ENCODE results near the gene PADI3. TPM values are rescaled to one million over a fixed set of nuclear protein-coding genes. Genes with fewer than 3 reads are reported as not detected.
A peak's percentile ranks its signal among the peaks of the same experiment; 100 is the strongest.

Gene PADI3, protein sequence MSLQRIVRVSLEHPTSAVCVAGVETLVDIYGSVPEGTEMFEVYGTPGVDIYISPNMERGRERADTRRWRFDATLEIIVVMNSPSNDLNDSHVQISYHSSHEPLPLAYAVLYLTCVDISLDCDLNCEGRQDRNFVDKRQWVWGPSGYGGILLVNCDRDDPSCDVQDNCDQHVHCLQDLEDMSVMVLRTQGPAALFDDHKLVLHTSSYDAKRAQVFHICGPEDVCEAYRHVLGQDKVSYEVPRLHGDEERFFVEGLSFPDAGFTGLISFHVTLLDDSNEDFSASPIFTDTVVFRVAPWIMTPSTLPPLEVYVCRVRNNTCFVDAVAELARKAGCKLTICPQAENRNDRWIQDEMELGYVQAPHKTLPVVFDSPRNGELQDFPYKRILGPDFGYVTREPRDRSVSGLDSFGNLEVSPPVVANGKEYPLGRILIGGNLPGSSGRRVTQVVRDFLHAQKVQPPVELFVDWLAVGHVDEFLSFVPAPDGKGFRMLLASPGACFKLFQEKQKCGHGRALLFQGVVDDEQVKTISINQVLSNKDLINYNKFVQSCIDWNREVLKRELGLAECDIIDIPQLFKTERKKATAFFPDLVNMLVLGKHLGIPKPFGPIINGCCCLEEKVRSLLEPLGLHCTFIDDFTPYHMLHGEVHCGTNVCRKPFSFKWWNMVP
- not detected for total RNA-seq
- long read RNA-seq, result 0 reads

DNA sequence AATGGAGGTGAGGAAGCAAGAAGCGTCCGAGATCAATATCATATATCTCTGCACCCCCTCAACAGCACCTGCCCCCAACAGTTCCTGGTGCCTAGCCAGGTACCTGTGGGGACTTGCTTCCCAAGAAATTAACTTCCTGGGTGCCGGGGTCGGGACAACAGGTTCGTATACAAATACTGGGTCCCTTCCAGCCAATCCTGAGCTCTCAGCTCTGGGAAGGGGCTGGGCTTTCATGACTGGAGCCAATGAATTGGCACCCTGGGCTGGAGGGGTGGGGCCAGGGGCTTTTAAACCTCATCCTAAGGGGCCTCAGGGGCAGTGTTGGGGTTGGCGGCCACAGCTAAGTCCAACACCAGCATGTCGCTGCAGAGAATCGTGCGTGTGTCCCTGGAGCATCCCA, at the start of gene PADI3:
Gene PADI3, plus strand, starts transcription at position 318 of the 400 bp plus-strand sequence. Its CDS starts 40 bp downstream, at position 358.
- intact Hi-C loops (cut with DNase I), result no loop called here
- DNase-seq (ENCODE audit: low spot score), result no peak

DNA sequence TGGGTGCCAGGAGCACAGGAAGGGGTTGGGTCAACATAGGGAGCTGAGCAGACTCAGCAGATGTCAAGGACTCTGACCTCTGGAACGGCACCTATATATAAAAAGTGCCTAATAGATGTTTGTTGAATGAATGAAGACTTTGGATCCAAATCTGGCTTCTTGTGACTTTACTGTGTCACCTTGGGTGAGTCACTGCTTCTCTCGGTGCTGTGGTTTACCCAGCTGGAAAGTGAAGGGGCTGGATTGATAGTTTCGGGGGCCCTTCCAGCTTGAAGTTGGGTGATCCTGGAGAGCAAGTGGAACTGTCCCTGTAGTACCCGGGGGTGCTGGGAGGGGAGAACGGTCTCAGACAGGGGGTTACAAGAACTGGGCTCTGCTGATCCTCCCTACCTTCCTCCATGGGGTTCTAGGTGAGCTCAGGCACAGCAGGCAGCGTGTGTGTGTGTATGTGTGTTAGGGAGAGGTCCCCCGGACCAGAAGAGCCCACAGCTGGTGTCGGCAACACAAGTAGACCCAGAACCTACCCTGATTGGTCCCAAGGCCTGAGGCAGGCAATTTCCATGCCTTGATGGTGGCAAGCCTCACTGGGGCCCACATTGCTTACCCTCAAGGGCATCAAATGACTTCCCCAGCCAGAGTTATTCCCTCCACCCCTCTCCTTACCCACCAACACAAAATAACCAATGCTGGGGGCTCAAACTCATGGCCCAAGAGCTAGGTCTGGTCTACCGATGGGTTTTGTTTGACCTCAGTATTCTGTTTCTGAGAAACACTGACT, 49.4 kb upstream of the PADI3 start:
- peak; percentile 62 for DNase-seq (ENCODE audit: low spot score)
- intact Hi-C loops (cut with DNase I), result no loop called here

DNA sequence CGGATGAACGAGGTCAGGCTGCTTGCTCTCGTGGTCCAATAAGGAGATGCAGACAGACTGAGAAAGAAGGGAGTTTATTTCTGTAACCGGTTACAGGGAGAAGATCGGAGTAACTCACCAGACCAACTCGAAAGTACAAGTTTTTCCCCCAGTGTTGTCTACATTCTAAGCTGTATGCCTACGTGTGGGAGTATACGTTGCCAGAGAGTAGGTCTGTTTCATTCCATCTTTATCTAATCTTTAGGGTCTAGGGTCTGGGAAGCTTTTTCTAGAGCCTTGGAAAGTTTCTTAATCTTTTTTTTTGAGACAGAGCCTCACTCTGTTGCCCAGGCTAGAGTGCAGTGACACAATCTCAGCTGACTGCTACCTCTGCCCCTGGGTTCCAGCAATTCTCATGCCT, 48.7 kb upstream of the PADI3 start:
- no peak for DNase-seq (ENCODE audit: low spot score)
- intact Hi-C loops (cut with DNase I), result no loop called here

DNA sequence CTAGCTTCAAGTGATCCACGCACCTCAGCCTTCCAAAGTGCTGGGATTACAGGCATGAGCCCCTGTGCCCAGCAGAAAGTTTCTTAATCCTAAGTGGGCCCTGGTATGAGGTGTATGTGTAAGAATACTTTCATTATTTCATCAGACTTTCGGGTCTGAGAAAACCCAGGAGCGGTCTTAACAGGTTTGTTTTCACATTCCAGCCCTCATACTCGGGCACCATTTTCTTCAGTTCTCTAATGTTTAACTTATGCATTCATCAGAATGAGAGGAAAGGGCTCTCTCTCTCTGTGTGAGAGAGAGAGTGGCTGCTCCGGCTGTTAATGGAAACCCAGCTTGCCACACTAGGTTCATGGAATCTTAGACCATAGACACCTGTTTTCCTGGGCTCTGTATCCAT, 48.1 kb upstream of the PADI3 start:
- DNase-seq (ENCODE audit: low spot score), result no peak
- intact Hi-C loops (cut with DNase I), result no loop called here

DNA sequence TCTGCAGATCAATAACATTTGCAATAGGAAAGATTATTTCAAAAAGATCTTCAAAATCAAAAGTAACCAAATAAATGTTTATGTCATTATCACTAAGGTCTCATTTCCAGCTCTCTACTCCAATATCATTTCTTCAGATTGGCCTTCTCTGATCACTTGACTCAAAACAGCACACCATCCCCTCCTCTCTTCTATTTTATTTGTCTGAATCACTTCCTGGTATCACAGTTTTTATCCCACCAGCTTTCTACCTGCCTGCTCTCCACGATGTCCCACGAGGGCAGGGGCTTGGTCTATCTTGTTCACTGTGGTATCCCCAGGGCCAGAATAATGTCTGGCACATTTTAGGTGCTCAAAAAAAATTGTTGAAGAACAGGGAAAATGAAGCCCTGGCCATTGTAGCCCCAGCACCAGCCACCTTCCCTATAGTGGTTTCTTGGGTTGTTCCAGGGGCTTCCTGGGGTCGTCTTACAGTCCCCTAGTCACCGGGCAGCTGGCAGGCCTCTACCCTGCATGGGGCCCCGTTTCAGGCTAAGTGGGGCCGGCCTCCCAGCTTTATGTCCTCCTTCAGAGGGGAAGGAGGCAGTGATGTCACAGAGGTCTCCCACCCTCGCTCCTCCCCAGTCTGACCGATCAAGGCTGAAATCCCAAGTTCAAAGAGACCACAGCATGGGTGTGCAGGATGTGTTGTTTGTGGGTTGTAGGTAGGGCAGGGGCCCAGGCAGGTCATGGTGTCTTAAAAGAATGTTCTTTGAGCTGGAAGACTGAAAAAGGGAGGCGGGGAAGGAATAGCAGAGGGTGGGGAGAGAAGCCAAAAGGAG, 47.5 kb upstream of the PADI3 start:
- peak; percentile 43 for DNase-seq (ENCODE audit: low spot score)
- intact Hi-C loops (cut with DNase I), result no loop called here

DNA sequence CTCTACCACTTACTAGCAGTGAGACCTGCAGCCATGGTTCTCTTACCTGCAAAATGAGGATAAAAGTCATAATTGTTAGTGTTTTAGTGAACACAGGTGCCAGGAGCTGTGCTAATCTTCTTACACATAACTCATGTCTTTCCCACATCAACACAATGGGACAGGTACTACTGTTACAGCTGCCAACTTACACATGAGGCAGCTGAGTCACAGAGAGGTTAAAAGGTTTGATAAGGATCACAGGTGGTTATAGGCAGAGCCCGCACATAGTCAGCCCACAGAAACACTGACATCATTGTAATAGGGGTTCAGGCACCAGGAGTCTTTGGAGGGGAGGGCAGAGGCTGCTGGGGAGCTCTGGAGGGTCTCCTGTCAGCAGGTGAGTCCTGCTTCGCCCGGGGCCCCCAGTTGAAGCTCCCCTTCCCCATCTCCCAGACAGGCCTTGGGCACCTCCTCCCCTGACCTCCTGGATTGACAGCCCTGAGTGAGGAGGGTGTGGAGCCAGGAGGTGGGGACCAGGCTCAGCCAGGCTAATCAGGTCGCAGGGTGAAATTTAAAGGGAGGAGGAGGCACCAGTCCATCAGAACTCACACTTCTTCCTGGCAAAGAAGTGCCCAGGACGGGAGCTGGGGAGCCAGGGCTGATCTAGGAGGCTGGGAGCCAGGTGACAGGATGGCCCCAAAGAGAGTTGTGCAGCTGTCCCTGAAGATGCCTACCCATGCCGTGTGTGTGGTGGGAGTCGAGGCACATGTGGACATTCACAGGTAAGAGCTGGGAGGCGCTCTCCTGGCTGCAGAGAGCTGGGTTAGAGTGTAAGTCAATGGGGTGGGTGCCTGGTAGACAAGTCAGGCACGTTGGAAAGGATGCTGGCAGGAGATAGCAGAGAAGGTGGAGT, 44.1 kb upstream of the PADI3 start, which contains the start of gene PADI1:
Gene PADI1, plus strand, starts transcription at position 583 of the 895 bp plus-strand sequence. Its CDS starts 90 bp downstream, at position 673.
- intact Hi-C loops (cut with DNase I), result no loop called here

DNA sequence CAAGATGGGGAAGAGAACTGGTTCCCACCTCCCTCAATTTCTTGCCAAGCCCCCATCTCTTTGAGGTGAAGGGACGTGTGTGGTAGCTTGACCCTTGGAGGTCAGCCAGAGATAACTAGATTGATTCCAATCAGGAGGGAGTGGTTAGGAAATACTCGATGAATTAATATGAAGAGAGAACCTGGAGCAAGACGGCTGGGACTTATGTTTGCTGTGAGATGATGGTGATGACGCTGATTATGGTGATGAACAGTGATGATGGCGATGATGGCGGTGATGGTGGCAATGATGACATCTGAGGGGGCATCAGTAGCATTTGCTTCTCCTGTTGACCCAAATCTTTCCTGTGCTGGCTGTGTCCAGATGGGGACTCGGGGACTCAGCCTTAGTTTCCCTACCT, 43.2 kb upstream of the PADI3 start:
- no peak for DNase-seq (ENCODE audit: low spot score)
- intact Hi-C loops (cut with DNase I), result no loop called here

More for the DNA sequence above, 44.1 kb upstream of the PADI3 start, which contains the start of gene PADI1:
- DNase-seq (ENCODE audit: low spot score), result no peak

DNA sequence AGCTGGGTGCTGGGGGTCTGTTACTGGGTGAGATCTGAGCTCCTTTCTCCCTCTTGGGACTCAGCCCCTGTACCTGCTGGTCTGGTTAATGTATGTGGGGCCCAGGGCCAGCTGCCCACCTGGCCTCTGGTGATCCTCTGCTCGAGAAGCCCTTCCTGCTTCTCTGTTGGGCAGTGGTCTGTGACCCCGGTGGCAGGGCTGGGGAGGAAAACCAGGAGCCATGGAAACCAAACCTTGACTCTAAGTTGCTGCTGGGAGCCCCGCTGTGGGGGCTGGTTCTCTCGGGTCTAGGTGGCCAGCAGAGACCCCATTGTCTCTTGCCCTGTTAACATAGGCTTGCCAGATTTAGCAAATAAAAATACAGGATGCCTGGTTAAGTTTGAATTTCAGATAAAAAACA, 42.7 kb upstream of the PADI3 start:
- intact Hi-C loops (cut with DNase I), result no loop called here
- no peak for DNase-seq (ENCODE audit: low spot score)

DNA sequence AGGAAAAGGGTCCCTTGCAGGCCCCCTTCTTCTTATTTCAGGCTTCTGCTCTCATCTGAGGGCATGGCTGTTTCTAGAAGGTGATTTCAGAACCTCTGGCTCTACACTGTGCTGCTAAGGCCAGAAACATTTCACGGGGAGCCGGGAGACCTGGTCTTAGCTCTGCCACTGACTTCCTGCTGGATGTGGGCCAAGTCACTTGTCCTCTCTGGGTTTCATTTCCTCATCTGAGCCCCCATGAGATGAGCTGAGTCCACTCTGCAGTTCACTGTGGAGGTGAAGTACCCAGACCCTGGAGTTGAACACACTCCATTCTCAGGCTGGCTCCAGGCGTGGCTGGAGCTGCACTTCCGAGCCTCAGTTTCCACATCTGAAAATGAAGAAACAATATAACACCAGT, 41.9 kb upstream of the PADI3 start:
- intact Hi-C loops (cut with DNase I), result no loop called here
- no peak for DNase-seq (ENCODE audit: low spot score)

DNA sequence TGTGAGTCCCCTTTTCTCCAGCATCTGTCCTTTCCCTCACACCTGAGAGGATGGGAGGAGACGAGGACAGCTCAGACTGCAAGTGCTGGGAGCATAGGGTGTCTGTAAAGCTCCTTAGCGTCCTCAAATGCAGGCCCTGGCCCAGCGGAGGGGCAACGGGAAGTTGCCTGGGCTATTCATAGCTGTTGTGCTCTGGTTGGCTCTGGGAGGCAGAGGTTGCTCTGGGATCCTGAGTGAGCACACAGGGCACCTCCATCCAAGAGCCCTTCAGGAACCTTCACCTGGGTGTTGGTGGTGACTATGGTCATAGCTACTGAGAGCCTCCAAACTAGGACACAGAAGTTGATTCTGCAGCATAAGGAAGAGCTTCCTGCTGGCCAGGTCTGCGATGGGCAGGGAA, 41.4 kb upstream of the PADI3 start:
- DNase-seq (ENCODE audit: low spot score), result no peak
- intact Hi-C loops (cut with DNase I), result no loop called here

DNA sequence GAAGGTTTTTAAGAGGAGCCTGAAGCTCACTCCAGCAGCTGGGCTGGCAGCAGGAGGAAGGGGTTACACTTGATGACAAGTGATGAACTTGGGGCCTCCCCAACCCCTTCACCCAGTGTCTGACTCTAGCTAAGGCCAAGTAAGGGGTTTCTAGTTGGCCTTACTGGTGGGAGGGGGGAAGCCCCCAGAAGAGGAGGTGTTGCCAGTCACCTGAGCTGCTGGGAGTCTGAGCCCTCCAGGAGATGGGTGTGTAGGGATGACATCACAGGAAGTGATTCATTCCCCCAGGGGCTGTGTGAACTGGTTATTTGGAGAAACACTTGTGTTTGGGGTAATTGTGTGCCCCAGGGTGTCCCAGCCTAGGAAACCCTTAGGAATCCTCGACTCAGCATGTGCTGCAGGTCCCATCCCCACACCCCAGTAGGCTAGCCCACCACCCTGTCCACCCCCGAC, 40.9 kb upstream of the PADI3 start:
- intact Hi-C loops (cut with DNase I), result no loop called here
- no peak for DNase-seq (ENCODE audit: low spot score)

DNA sequence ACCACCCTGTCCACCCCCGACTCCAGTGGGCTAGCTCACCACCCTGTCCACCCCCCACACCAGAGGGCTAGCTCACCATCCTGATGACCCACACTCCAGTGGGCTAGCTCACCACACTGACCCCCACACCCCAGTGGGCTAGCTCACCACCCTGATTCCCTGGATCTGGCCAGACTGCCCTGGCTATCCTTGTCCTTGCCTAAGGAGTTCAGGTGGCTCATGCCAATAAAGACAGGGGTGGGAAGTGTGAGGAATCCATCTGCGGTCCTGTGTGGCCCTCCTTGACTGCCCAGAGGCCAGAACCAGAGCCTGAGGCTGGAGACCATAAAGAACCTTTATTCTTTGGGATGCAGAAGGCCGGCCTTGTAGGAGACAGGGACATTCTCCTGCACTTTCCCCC, 40.4 kb upstream of the PADI3 start:
- no peak for DNase-seq (ENCODE audit: low spot score)
- intact Hi-C loops (cut with DNase I), result no loop called here

DNA sequence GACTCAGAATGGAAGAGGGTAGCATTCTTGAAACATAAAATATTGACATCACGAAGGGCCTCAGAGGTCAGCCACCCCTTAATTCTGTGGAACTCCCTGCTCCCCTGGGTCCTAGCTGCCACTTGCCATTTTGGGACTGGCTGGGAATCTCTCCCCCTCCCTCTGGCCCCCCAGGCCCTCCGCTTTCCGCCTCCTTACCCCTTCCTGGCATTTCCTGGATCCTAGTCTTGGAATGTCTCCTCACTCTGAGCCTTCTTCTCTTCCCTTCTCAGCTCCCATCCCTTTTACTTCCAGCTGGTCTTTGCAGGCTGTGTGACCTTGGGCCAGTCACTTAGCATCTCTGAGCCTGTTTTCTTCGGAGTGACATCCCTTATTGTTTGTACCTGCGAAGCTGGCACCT, 39.5 kb upstream of the PADI3 start:
- DNase-seq (ENCODE audit: low spot score), result no peak
- intact Hi-C loops (cut with DNase I), result no loop called here

DNA sequence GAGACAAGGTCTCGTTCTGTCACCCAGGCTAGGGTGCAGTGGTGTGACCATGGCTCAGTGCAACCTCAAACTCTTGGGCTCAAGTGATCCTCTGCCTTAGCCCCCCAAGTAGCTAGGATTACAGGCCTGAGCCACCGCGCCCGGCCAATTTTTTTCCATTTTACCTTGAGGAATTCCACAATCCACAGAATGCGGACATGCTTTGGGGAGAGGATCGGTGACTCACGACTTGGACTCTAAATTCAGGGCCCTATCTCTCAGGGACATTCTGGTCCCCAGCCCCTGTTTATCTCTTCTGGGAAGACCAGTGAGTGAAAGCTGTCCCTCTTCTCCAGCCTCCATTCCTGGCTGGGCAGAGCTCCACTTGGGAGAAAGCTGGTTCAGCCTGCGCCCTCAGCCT, 38.7 kb upstream of the PADI3 start:
- no peak for DNase-seq (ENCODE audit: low spot score)
- intact Hi-C loops (cut with DNase I), result no loop called here

DNA sequence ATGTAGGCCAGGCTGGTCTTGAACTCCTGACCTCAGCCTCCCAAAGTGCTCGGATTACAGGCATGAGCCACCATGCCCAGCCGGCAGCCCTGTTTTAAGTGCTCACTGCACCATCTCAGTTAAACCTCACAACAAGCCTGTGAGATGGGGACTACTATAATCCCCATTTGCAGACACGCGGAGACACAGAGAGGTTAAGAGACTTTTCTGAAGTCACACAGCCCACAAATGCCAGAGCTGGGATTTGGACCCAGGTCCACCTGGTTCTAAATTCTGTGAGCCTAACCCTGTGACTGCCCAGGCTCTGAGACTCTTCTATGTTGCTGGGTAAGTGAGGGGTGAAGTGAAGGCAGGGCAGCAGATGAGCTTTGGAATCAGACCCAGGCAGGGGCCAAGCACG, 37.5 kb upstream of the PADI3 start:
- DNase-seq (ENCODE audit: low spot score), result no peak
- intact Hi-C loops (cut with DNase I), result no loop called here

DNA sequence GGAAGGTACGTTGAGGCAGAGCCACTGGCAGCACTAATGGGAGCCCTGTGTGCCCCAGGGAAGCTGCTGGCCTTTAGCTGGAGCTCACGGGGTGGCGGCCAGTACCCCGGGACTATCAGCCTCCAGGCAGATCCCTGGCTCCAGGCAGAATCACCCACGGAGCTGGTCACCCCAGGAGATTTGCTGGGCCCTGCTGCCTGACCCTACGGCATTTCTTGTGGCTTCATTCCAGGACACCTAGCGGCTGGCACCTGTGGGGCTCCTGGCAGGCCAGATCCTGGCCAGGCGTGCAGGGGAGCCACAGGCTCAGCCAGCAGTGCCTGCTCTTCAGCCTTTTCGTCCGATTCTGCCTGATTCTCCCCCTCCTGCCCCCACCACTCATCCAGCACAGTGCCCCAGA, 36.9 kb upstream of the PADI3 start:
- intact Hi-C loops (cut with DNase I), result no loop called here
- no peak for DNase-seq (ENCODE audit: low spot score)

DNA sequence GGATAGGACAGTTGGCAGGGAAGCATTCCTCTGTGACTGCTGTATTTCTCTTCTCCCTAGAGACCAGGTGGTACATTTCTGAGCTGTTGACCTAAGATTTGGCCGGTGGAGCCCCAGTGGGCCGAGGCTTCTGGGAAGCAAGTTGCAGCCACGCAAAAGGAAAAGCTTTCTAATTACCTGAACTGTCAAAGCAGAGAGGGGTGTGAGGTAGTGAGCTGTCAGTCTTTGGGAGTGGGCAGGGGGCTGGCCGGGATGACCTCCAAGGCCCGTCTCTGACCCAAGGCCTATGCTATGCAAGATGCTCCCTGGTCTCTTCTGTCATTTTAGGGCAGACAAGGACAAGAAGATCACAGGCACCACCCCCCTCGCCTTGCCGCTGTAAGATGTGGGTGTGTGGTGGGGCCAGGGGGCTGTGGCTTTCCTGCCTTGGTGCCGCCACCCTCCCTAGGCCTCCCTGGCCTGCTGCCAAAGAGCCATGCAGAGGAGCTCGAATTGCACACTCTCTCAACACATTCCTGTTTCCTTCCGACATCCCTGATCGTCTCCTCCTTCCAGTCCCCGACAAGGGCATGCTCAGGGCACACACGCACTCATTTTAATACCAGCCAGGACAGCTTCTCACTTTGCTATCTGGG, 36.3 kb upstream of the PADI3 start:
- intact Hi-C loops (cut with DNase I), result no loop called here
- no peak for DNase-seq (ENCODE audit: low spot score)

DNA sequence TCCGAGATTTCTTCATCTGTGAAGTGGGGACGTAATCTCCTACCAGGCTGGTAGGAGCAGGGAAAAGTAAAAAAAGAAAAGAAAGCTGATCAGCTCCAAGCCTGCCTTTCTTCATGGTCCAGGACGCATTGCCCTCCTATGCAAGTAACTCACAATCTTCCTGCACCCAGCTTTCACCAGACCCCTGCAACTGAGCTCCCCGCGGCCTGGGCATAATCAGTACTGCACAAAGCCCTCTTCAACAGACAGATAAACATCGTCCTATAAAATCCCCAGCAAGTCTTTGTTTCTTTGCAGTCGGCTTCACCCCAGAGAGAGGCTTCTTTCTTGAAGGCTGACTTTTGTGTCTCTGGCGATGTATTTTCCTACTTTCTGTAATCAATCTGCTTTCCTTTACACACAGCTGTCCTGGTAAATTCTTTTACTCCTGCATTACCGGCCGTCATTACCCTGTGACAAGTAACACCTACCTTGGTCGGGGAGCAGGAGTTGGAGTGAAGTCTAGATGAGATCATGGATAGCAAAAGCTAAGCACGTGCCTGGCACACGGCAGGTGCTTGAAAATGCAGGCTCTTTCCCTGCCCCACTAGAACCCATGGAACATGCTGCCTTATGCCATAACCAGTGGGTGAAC, 35.6 kb upstream of the PADI3 start:
- DNase-seq (ENCODE audit: low spot score), result no peak
- intact Hi-C loops (cut with DNase I), result no loop called here
